Gastroesophageal sphincter (tissue), 3 donors: ENCODE data around the gene UTP11.

Source experiments
- POLR2AphosphoS5 ChIP-seq: sonication (generic); formaldehyde crosslinking; IDR thresholded peaks from one replicate; pipeline ENCODE4 v1.6.1; 2017; ENCODE audit warnings: antibody characterized with exemption
- TF ChIP-seq, protein P1 (sequence below), 4 experiments: fragments of 200-600 bp in 2 of 4; fragments of 450-650 bp in 2 of 4; sonication (generic) in 1 of 4; IDR thresholded peaks; one replicate each; pipeline ENCODE4 v1.5.1; 2017 to 2019; ENCODE audit warnings: antibody characterized with exemption in 4 of 4, mild to moderate bottlenecking in 2 of 4, moderate library complexity in 2 of 4

DNA sequence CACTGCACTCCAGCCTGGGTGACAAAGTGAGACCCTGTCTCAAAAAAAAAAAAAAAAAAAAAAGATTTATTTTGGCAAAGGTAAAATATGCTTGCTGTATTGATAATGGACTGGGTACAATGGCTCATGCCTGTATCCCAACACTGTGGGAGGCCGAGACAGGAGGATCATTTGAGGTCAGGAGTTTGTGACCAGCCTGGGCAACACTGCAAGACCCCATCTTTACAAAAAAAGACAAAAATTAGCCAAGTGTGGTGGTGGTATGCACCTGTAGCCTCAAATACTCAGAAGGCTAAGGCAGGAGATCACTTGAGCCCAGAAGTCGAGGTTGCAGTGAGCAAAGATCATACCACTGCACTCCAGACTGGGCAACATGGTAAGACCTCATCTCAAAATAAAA is 29.0 kb upstream of the UTP11 start:
- TF ChIP-seq POLR2AphosphoS5 = no peak
- TF ChIP-seq, protein P1, sequence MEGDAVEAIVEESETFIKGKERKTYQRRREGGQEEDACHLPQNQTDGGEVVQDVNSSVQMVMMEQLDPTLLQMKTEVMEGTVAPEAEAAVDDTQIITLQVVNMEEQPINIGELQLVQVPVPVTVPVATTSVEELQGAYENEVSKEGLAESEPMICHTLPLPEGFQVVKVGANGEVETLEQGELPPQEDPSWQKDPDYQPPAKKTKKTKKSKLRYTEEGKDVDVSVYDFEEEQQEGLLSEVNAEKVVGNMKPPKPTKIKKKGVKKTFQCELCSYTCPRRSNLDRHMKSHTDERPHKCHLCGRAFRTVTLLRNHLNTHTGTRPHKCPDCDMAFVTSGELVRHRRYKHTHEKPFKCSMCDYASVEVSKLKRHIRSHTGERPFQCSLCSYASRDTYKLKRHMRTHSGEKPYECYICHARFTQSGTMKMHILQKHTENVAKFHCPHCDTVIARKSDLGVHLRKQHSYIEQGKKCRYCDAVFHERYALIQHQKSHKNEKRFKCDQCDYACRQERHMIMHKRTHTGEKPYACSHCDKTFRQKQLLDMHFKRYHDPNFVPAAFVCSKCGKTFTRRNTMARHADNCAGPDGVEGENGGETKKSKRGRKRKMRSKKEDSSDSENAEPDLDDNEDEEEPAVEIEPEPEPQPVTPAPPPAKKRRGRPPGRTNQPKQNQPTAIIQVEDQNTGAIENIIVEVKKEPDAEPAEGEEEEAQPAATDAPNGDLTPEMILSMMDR (IDR thresholded peaks at IDR 0.05) = no peak
